A673 (cell line): ENCODE measurements around the gene HSD11B1L.

Experiments
- CTCF ChIP-seq: fragments of 300-800, 200-600 bp; sonication (generic); conservative IDR thresholded peaks from 2 replicates; pipeline ENCODE4 v1.5.1; 2017; ENCODE audit warnings: low read depth, mild to moderate bottlenecking, antibody characterized with exemption, low read length, moderate library complexity, mixed read lengths
- EZH2 ChIP-seq: fragments of 200-600 bp; sonication (generic); IDR thresholded peaks from 2 replicates; pipeline ENCODE4 v1.6.1; 2017; ENCODE audit warnings: borderline replicate concordance, low read depth, mild to moderate bottlenecking, mixed read lengths, antibody characterized with exemption, low read length; ENCODE audit not compliant: poor library complexity, severe bottlenecking

- no peak for TF ChIP-seq CTCF
- no peak for TF ChIP-seq EZH2
Observed at GRCh38 chr19:5677580-5677979, 3.2 kb upstream of the HSD11B1L start.
